Effector CD4-positive, alpha-beta T cell (primary cell): ENCODE measurements around the gene ZMYM2.

Source experiments
- DNase-seq: peaks from one replicate; pipeline ENCODE4 v3.0.0-alpha.2; 2020

The ZMYM2 gene

DNA sequence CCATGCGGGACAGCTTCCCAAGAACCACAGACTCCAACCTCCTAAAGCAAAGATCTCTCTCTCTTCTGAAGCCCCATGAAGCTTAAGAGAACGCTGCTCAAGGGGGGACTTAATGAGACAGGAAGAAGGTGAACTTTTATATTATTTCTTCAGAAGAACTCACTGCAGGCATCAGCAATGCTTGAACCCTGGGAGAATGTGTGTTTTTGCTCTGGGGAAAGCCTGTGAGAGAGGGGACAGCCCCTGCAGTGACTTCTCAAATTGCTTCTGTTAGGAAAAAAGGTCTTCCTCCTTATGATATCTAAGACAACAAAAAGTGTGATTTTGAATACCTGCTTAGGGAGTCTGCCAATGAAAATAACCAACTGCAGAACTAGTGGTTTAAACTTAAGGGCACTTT lies 179.3 kb downstream of the ZMYM2 start:
- no peak for DNase-seq

DNA sequence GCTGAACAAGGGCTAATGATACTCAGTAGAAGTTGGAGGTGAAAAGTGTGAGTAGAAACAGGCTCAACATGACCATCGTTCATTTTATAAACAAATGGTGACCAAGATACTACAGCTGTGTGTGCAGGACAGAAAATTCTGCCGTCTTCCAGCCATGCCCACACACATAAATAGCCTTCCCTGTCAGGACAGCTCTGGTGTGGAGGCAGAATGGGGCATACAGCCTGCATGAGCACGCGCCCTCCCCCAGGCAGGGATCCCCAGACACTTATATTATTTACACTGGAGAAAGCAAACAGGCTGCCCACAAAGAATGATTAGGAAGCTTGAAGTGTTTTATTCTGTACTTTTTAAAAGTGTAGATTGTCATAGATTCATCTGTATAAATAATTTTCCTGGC lies 182.0 kb downstream of the ZMYM2 start:
- DNase-seq, result no peak
